Measurements from ENCODE around the gene TGFBR3. TPM values are rescaled to one million over a fixed set of nuclear protein-coding genes. Genes with fewer than 3 reads are reported as not detected.
A peak's percentile ranks its signal among the peaks of the same experiment; 100 is the strongest.
"Not testable (repeated sequence)": the region's sequence is repeated elsewhere in the genome, so short reads cannot be mapped to it uniquely, and the experiment has no call there.

TGFBR3 gene
- total RNA-seq, 1 donor from 2014 or later: 51.7 TPM

- H3K27ac ChIP-seq: no peak overlapping the region
- no peaks in the 10 kb centered on the region for H3K27me3 ChIP-seq (ENCODE audit: low read depth)
- H3K4me3 ChIP-seq: no peak overlapping the region
- intact Hi-C loops (cut with DNase I): no loop called here
- TF ChIP-seq, protein P1, sequence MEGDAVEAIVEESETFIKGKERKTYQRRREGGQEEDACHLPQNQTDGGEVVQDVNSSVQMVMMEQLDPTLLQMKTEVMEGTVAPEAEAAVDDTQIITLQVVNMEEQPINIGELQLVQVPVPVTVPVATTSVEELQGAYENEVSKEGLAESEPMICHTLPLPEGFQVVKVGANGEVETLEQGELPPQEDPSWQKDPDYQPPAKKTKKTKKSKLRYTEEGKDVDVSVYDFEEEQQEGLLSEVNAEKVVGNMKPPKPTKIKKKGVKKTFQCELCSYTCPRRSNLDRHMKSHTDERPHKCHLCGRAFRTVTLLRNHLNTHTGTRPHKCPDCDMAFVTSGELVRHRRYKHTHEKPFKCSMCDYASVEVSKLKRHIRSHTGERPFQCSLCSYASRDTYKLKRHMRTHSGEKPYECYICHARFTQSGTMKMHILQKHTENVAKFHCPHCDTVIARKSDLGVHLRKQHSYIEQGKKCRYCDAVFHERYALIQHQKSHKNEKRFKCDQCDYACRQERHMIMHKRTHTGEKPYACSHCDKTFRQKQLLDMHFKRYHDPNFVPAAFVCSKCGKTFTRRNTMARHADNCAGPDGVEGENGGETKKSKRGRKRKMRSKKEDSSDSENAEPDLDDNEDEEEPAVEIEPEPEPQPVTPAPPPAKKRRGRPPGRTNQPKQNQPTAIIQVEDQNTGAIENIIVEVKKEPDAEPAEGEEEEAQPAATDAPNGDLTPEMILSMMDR (IDR thresholded peaks at IDR 0.05): no peak
- H3K36me3 ChIP-seq: peaks cover 5% of the 10 kb centered on the region
- no peak for DNase-seq
- no peaks in the 10 kb centered on the region for H3K9me3 ChIP-seq
- no peak for ATAC-seq
- peaks cover 20% of the 10 kb centered on the region for H3K4me1 ChIP-seq
Measured at GRCh38 chr1:91854852-91855534, 31.0 kb downstream of the TGFBR3 start.

DNA sequence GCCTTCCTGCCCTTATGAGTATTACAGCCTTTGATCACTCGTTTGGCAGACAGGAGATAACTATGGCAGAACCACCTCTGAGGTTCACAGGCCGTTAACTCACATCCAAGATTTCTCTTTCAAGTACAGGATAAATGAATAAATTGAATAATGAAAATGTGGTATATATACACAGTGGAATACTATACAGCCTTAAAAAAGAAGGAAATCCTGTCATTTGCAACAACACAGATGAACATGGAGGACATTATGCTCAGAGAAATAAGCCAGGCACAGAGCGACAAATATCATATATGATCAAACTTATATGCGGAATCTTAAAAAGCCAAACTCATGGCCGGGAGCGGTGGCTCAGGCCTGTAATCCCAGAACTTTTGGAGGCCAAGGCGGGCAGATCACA lies 32.6 kb downstream of the TGFBR3 start:
- intact Hi-C loops (cut with DNase I): no loop called here
- H3K9me3 ChIP-seq: no peaks in the 10 kb centered on the region
- DNase-seq (no peak), ATAC-seq (no peak)
- TF ChIP-seq, protein P1 (IDR thresholded peaks at IDR 0.05): no peak
- H3K27ac ChIP-seq: no peak overlapping the region
- H3K4me1 ChIP-seq: peaks cover 23% of the 10 kb centered on the region
- H3K4me3 ChIP-seq: no peak overlapping the region
- H3K27me3 ChIP-seq (ENCODE audit: low read depth): no peaks in the 10 kb centered on the region
- H3K36me3 ChIP-seq: no peaks in the 10 kb centered on the region

DNA sequence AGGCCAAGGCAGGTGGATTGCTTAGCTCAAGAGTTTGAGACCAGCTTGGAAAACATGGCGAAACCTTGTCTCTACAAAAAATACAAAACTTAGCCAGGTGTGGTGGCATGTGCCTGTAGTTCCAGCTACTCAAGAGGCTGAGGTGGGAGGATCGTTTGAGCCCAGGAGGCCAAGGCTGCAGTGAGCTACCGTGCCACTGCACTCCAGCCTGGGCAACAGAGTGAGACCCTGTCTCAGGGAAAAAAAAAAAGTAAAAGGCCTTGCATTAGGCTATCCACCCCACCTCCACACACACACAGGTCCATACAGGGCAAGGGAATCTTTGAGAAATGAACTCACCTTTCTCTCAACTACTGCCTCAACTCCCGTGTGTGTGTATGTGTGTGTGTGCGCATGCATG lies 33.9 kb downstream of the TGFBR3 start:
- Histone ChIP-seq H3K4me1 (peaks cover 29% of the 10 kb centered on the region), H3K27ac (peak overlapping the region; percentile 69)
- not testable (repeated sequence) for ATAC-seq

DNA sequence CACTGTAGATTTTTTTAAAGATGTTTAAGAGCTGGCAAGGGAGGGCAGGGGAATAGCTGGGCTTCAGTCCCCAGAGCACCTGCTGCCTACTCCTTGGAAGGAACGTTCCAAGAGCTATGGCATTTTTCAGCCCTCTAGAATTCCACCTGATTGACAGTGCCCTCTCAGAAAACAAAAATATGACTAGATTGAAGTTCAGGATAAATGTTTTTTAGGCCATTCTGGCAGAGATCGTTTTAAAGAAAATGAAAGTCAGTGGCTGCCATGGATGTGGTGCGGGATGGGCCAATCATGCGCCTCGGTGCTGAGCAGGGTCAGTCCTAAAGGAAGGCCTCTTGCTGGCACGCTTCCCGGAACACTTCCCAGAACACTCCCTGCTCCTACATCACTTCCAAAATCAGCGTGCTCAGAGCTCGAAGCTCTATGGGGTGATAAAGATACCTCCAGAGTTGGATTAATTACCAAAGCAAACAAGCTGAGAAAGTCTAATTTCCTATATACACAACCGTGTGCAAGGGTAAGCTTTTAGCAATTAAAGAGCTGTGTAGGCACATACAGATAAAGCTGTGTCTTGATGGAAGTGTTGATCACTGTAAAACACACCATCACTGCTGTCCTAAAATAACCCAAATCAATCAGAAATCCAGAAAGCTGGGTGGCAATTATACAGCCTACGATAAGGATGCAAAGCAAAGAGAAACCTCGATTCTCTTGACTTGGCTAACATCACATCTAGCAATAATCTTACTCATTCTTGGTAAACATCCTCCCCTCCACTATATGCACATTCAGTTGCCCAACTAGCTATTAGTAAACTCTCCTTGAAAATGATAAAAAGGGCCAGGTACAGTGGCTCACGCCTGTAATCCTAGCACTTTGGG lies 34.6 kb downstream of the TGFBR3 start:
- TF ChIP-seq, protein P1 (IDR thresholded peaks at IDR 0.05): no peak
- intact Hi-C loops (cut with DNase I): no loop called here
- peak; percentile 92 for DNase-seq
- ATAC-seq: peak; percentile 92 to 97
- H3K27me3 ChIP-seq (ENCODE audit: low read depth): no peaks in the 10 kb centered on the region
- H3K9me3 ChIP-seq: no peaks in the 10 kb centered on the region
- H3K4me3 ChIP-seq: peak overlapping the region; percentile 26
- peak overlapping the region; percentile 69 for H3K27ac ChIP-seq
- no peaks in the 10 kb centered on the region for H3K36me3 ChIP-seq
- peaks cover 35% of the 10 kb centered on the region for H3K4me1 ChIP-seq

More for the DNA sequence above, 33.9 kb downstream of the TGFBR3 start:
- H3K4me3 ChIP-seq; H3K36me3 ChIP-seq; H3K9me3 ChIP-seq; intact Hi-C loops (cut with DNase I); H3K27me3 ChIP-seq (ENCODE audit: low read depth); DNase-seq: not testable (repeated sequence)

DNA sequence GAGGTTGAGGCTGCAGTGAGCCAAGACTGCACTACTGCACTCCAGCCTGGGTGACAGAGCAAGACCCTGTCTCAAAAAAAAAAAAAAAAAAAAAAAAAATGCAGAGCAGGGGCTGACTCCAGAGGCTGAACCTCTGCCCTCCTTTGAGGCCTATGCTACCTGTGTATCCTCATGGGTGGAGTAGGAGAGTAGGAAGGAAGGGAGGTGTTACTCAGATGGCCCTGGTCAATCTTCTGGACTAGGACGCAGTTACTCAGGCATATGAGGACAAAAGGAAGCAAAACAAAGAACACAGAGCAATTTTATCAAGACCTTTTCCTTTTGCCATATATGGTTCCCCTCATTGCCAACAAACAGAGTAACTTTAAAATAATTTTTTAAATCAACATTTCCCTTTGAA lies 35.2 kb downstream of the TGFBR3 start:
- TF ChIP-seq, protein P1 (IDR thresholded peaks at IDR 0.05): no peak
- no peaks in the 10 kb centered on the region for H3K27me3 ChIP-seq (ENCODE audit: low read depth)
- peak overlapping the region; percentile 26 for H3K4me3 ChIP-seq
- H3K9me3 ChIP-seq: no peaks in the 10 kb centered on the region
- H3K4me1 ChIP-seq: peaks cover 42% of the 10 kb centered on the region
- intact Hi-C loops (cut with DNase I): no loop called here
- no peaks in the 10 kb centered on the region for H3K36me3 ChIP-seq
- H3K27ac ChIP-seq: peak overlapping the region; percentile 69
- ATAC-seq (no peak), DNase-seq (no peak)

DNA sequence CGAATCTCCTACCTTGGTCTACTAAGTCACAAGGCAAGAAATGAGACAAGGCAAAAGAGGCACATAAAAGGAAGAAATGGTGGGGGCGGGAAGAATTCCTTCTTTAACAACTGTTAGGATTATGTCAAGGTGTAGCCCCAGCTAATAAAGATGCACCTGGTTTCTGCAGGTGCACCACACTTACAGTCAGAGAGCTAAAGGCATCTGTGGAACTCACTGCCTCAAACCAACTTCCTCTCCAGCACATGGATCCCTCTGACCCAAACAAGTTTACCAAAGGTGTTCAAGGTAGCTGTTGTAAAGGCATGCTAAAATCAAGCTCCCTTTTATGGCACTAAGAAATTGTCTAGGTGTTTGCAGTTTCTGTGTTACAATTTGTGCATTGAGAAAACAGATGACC lies 38.1 kb downstream of the TGFBR3 start:
- Histone ChIP-seq H3K36me3 (no peaks in the 10 kb centered on the region), H3K27ac (no peak overlapping the region), H3K4me1 (peaks cover 54% of the 10 kb centered on the region), H3K9me3 (no peaks in the 10 kb centered on the region), H3K4me3 (no peak overlapping the region), H3K27me3 (ENCODE audit: low read depth) (no peaks in the 10 kb centered on the region)
- intact Hi-C loops (cut with DNase I): no loop called here
- DNase-seq (no peak), ATAC-seq (no peak)
- TF ChIP-seq, protein P1 (IDR thresholded peaks at IDR 0.05): no peak
